GM06990 (cell line): ENCODE results near the gene COQ6.

ENCODE experiments used
- DNase-seq: peaks from one replicate; pipeline ENCODE4 v3.0.0-alpha.2; 2011; ENCODE audit not compliant: insufficient read length; ENCODE audit errors: extremely low read depth
- H3K27me3 ChIP-seq: replicated peaks from 2 replicates; pipeline ENCODE4 v1.6.0; 2011; ENCODE audit warnings: low read length; ENCODE audit not compliant: control insufficient read depth, insufficient read depth
- H3K36me3 ChIP-seq: 2 replicates; pipeline ENCODE4 v1.5.1; 2011; ENCODE audit warnings: low read length; ENCODE audit not compliant: control insufficient read depth, insufficient read depth
- H3K4me3 ChIP-seq: replicated peaks from 2 replicates; pipeline ENCODE4 v1.5.1; 2011; ENCODE audit warnings: low read depth, mild to moderate bottlenecking, control low read depth, low read length
- TF ChIP-seq, protein P1 (sequence below): IDR thresholded peaks from 2 replicates; pipeline ENCODE4 v1.5.1; 2011; ENCODE audit warnings: low read length, control low read depth, mild to moderate bottlenecking, inconsistent platforms; ENCODE audit not compliant: insufficient read depth, poor library complexity, severe bottlenecking

The COQ6 gene

GRCh38 chr14:73924337-73924736 is 25.8 kb upstream of the COQ6 start:
- H3K4me3 ChIP-seq = no peak overlapping the region
- H3K36me3 ChIP-seq = peaks cover 21% of the 10 kb centered on the region
- TF ChIP-seq, protein P1, sequence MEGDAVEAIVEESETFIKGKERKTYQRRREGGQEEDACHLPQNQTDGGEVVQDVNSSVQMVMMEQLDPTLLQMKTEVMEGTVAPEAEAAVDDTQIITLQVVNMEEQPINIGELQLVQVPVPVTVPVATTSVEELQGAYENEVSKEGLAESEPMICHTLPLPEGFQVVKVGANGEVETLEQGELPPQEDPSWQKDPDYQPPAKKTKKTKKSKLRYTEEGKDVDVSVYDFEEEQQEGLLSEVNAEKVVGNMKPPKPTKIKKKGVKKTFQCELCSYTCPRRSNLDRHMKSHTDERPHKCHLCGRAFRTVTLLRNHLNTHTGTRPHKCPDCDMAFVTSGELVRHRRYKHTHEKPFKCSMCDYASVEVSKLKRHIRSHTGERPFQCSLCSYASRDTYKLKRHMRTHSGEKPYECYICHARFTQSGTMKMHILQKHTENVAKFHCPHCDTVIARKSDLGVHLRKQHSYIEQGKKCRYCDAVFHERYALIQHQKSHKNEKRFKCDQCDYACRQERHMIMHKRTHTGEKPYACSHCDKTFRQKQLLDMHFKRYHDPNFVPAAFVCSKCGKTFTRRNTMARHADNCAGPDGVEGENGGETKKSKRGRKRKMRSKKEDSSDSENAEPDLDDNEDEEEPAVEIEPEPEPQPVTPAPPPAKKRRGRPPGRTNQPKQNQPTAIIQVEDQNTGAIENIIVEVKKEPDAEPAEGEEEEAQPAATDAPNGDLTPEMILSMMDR = no peak
- DNase-seq = no peak
- no peaks in the 10 kb centered on the region for H3K27me3 ChIP-seq

GRCh38 chr14:73935666-73936065 is 14.4 kb upstream of the COQ6 start:
- no peak for DNase-seq
- H3K4me3 ChIP-seq = no peak overlapping the region
- no peaks in the 10 kb centered on the region for H3K27me3 ChIP-seq
- peaks cover 6% of the 10 kb centered on the region for H3K36me3 ChIP-seq
- TF ChIP-seq, protein P1 = peak; percentile 27

DNA sequence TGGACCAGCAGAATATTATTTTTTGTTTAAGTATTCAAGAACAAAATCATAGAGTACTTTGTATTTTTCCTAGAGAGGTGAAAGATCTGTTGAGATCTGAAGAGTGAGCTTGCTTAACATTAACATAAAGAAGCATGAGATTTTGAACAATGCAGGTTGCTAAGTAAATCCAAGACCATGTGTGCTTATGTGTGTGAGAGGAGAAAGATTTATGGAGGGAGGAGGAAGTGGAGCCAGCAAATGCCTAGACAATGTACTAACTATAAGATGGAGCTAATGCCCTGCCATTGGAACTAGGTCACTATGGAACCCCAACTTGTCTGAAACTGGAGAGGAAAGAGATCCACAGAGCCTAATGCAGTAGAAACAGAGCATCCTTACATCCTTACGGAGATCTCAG is 13.6 kb upstream of the COQ6 start:
- TF ChIP-seq, protein P1 = no peak
- Histone ChIP-seq H3K36me3 (peaks cover 5% of the 10 kb centered on the region), H3K27me3 (no peaks in the 10 kb centered on the region), H3K4me3 (no peak overlapping the region)
- no peak for DNase-seq

- Histone ChIP-seq H3K27me3 (no peaks in the 10 kb centered on the region), H3K4me3 (no peak overlapping the region), H3K36me3 (peaks cover 1% of the 10 kb centered on the region)
- no peak for DNase-seq
- TF ChIP-seq, protein P1 = no peak
Observed at GRCh38 chr14:73937012-73937411, 13.1 kb upstream of the COQ6 start.

GRCh38 chr14:73942180-73942579 is 7.9 kb upstream of the COQ6 start:
- TF ChIP-seq, protein P1 = no peak
- H3K36me3 ChIP-seq = no peaks in the 10 kb centered on the region; the same call in 1 of the 2 replicates
- DNase-seq = no peak
- H3K4me3 ChIP-seq = no peak overlapping the region
- H3K27me3 ChIP-seq = no peaks in the 10 kb centered on the region

GRCh38 chr14:73943083-73943482 is 7.0 kb upstream of the COQ6 start:
- Histone ChIP-seq H3K36me3 (no peaks in the 10 kb centered on the region; the same call in 1 of the 2 replicates), H3K27me3 (no peaks in the 10 kb centered on the region), H3K4me3 (no peak overlapping the region)
- TF ChIP-seq, protein P1 = no peak
- DNase-seq = no peak
